Esophagus muscularis mucosa (tissue), 4 donors: ENCODE measurements around the gene AP3S1. TPM values are rescaled to one million over a fixed set of nuclear protein-coding genes. Genes with fewer than 3 reads are reported as not detected.
"Not testable (repeated sequence)": the region's sequence is repeated elsewhere in the genome, so short reads cannot be mapped to it uniquely, and the experiment has no call there.

Experiments used
- DNase-seq: peaks from one replicate; pipeline ENCODE4 v3.0.0-alpha.2; 2017; ENCODE audit errors: extremely low spot score
- H3K27ac ChIP-seq, 4 donors: fragments of 200-600 bp; sonication (generic); replicated peaks in 1 of 4; 1 replicate in 3 of 4; 2 replicates in 1 of 4; pipeline ENCODE4 v1.5.1; 2016 to 2019; ENCODE audit warnings: mild to moderate bottlenecking in 1 of 4
- H3K27me3 ChIP-seq, 4 donors: fragments of 200-600 bp; sonication (generic); one replicate each; pipeline versions ENCODE4 v1.5.1 to v1.6.0; 2016 to 2019
- H3K36me3 ChIP-seq, 4 donors: fragments of 200-600 bp; sonication (generic); one replicate each; pipeline ENCODE4 v1.5.1; 2016 to 2019
- H3K4me1 ChIP-seq, 4 donors: fragments of 200-600 bp; sonication (generic); one replicate each; pipeline ENCODE4 v1.5.1; 2016 to 2019
- H3K4me3 ChIP-seq, 4 donors: fragments of 200-600 bp; sonication (generic); 1 replicate in 2 of 4; 2 replicates in 2 of 4; pipeline ENCODE4 v1.5.1; 2016 to 2019; ENCODE audit warnings: mild to moderate bottlenecking in 4 of 4, moderate library complexity in 1 of 4
- H3K9me3 ChIP-seq, 4 donors: fragments of 200-600 bp; sonication (generic); 1 replicate in 3 of 4; 2 replicates in 1 of 4; pipeline ENCODE4 v1.5.1; 2016 to 2019
- EP300 ChIP-seq: sonication (generic); formaldehyde crosslinking; IDR thresholded peaks from one replicate; pipeline ENCODE4 v1.6.1; 2017; ENCODE audit warnings: antibody characterized with exemption
- POLR2A ChIP-seq: fragments of 450-650 bp; IDR thresholded peaks from one replicate; pipeline ENCODE4 v1.6.1; 2017; ENCODE audit warnings: antibody characterized with exemption, moderate library complexity, mild to moderate bottlenecking, low read depth
- POLR2AphosphoS5 ChIP-seq, 2 donors: sonication (generic); formaldehyde crosslinking; IDR thresholded peaks; one replicate each; pipeline ENCODE4 v1.6.1; 2017; ENCODE audit warnings: antibody characterized with exemption in 2 of 2
- WGBS: methylation state at CpG from one replicate; pipeline ENCODE4 v1.1.5; 2018; 5-methylcytosine and 5-hydroxymethylcytosine counted together
- intact Hi-C: fragments of 100-400 bp; cut with DNase I; formaldehyde crosslinking; loops from one replicate; pipeline ENCODE4 v1.15.1; 2023
- total RNA-seq, 4 donors: library from RNA; depleted of rRNA; stranded (reverse); fragments of >200 nt; gene quantifications; one replicate each; pipeline versions ENCODE4 v1.1.0 to v1.2.1, GENCODE V29; 2016
- TF ChIP-seq, protein P1 (sequence below), 3 experiments: fragments of 200-600 bp in 2 of 3; fragments of 450-650 bp in 1 of 3; sonication (generic) in 2 of 3; IDR thresholded peaks; one replicate each; pipeline ENCODE4 v1.5.1; 2017 to 2019; ENCODE audit warnings: antibody characterized with exemption in 3 of 3, mild to moderate bottlenecking in 2 of 3, moderate library complexity in 1 of 3

The AP3S1 gene
- total RNA-seq, 4 donors from 2014 or later: 44.2 to 74.2 (median 58.9) TPM

GRCh38 chr5:115807654-115808052 is 34.1 kb upstream of the AP3S1 start:
- H3K27ac ChIP-seq: no peak overlapping the region
- H3K4me1 ChIP-seq: no peaks in the 10 kb centered on the region
- no peaks in the 10 kb centered on the region for H3K36me3 ChIP-seq
- intact Hi-C loops: no loop called here
- no peaks in the 10 kb centered on the region for H3K9me3 ChIP-seq
- 86% methylated on average over 2 of the region's 2 CpGs for WGBS
- TF ChIP-seq EP300 (no peak), POLR2AphosphoS5 (IDR thresholded peaks at IDR 0.05) (no peak), POLR2A (no peak)
- TF ChIP-seq, protein P1, sequence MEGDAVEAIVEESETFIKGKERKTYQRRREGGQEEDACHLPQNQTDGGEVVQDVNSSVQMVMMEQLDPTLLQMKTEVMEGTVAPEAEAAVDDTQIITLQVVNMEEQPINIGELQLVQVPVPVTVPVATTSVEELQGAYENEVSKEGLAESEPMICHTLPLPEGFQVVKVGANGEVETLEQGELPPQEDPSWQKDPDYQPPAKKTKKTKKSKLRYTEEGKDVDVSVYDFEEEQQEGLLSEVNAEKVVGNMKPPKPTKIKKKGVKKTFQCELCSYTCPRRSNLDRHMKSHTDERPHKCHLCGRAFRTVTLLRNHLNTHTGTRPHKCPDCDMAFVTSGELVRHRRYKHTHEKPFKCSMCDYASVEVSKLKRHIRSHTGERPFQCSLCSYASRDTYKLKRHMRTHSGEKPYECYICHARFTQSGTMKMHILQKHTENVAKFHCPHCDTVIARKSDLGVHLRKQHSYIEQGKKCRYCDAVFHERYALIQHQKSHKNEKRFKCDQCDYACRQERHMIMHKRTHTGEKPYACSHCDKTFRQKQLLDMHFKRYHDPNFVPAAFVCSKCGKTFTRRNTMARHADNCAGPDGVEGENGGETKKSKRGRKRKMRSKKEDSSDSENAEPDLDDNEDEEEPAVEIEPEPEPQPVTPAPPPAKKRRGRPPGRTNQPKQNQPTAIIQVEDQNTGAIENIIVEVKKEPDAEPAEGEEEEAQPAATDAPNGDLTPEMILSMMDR (IDR thresholded peaks at IDR 0.05): no peak
- H3K4me3 ChIP-seq: no peak overlapping the region
- DNase-seq: no peak
- no peaks in the 10 kb centered on the region for H3K27me3 ChIP-seq

- H3K4me1 ChIP-seq, H3K36me3 ChIP-seq, H3K9me3 ChIP-seq, intact Hi-C loops, H3K27me3 ChIP-seq, H3K4me3 ChIP-seq, H3K27ac ChIP-seq, DNase-seq: not testable (repeated sequence)
- 91% methylated on average over 2 of the region's 2 CpGs for WGBS
These were observed 33.7 kb upstream of the AP3S1 start for GRCh38 chr5:115808066-115808465.

GRCh38 chr5:115809946-115810345 is 31.8 kb upstream of the AP3S1 start:
- 76% methylated on average over 2 of the region's 2 CpGs for WGBS
- intact Hi-C loops: no loop called here
- DNase-seq: no peak
- TF ChIP-seq, protein P1 (IDR thresholded peaks at IDR 0.05): no peak
- TF ChIP-seq EP300 (no peak), POLR2A (no peak), POLR2AphosphoS5 (IDR thresholded peaks at IDR 0.05) (no peak)
- Histone ChIP-seq H3K4me3 (no peak overlapping the region), H3K9me3 (no peaks in the 10 kb centered on the region), H3K36me3 (no peaks in the 10 kb centered on the region), H3K4me1 (peaks cover 0 to 3% (median 0%) of the 10 kb centered on the region in 4 donors), H3K27ac (no peak overlapping the region), H3K27me3 (peaks cover 0 to 13% (median 0%) of the 10 kb centered on the region in 4 donors)

DNA sequence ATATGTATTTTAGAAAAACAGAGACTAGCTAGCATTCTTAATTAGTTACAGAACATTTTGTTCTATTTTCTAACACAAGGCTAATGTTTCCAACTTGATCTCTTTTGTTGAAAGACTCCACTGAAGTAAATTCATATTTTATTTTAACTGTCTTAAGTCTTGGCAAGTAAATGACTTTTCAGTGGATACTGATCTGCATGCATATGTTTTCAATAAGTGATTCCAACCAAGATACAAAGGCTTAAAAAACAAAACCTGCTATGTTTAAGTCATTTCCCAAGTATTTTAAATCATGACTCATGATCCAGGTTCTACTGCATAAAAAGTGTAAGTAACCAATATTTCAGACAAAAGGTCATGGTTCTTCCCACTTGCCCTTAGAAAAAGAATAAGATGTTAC is 31.0 kb upstream of the AP3S1 start:
- intact Hi-C loops: no loop called here
- TF ChIP-seq POLR2A (no peak), EP300 (no peak), POLR2AphosphoS5 (IDR thresholded peaks at IDR 0.05) (no peak)
- TF ChIP-seq, protein P1 (IDR thresholded peaks at IDR 0.05): no peak
- Histone ChIP-seq H3K36me3 (no peaks in the 10 kb centered on the region), H3K4me3 (no peak overlapping the region), H3K4me1 (peaks cover 4 to 11% (median 8%) of the 10 kb centered on the region in 4 donors), H3K9me3 (no peaks in the 10 kb centered on the region), H3K27me3 (peaks cover 0 to 21% (median 2%) of the 10 kb centered on the region in 4 donors), H3K27ac (no peak overlapping the region)
- DNase-seq: no peak

GRCh38 chr5:115811406-115811805 is 30.3 kb upstream of the AP3S1 start:
- peaks cover 0 to 28% (median 2%) of the 10 kb centered on the region in 4 donors for H3K27me3 ChIP-seq
- intact Hi-C loops: no loop called here
- H3K36me3 ChIP-seq: no peaks in the 10 kb centered on the region
- peaks cover 10 to 18% (median 14%) of the 10 kb centered on the region in 4 donors for H3K4me1 ChIP-seq
- H3K27ac ChIP-seq: no peak overlapping the region
- DNase-seq: no peak
- no peaks in the 10 kb centered on the region for H3K9me3 ChIP-seq
- H3K4me3 ChIP-seq: no peak overlapping the region
- TF ChIP-seq POLR2A: no peak

DNA sequence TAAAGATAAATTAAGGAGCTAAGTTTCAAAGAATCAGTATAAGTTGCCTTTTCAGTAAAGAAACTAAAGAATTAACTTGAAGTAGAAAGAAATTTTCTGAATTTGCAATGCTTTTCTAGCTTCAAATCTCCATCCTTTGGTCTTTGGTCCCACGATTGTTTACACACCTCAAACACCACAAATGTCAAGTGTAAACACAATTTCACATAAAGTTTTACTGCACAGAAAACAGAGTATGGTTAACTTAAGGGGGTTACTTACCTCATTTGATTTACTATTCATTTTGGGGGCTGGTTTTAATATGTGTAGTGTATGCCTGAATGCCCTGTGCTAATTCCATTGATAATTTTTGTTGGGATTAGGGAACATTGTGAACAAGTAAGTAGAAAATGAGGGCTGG is 29.4 kb upstream of the AP3S1 start:
- TF ChIP-seq, protein P1 (IDR thresholded peaks at IDR 0.05): no peak
- no peak for TF ChIP-seq POLR2AphosphoS5 (IDR thresholded peaks at IDR 0.05)
- no peak for TF ChIP-seq EP300
- no peak for TF ChIP-seq POLR2A
- Histone ChIP-seq H3K4me1 (peaks cover 15 to 27% (median 22%) of the 10 kb centered on the region in 4 donors), H3K4me3 (no peak overlapping the region), H3K27me3 (peaks cover 0 to 34% (median 2%) of the 10 kb centered on the region in 4 donors), H3K9me3 (no peaks in the 10 kb centered on the region), H3K27ac (no peak overlapping the region), H3K36me3 (no peaks in the 10 kb centered on the region)
- WGBS: 94% methylated on average over 1 of the region's 1 CpG
- DNase-seq: no peak
- intact Hi-C loops: no loop called here
